IPS-18c (cell line): Measurements from ENCODE around the gene FBXW10.
"Not testable (repeated sequence)": the region's sequence is repeated elsewhere in the genome, so short reads cannot be mapped to it uniquely, and the experiment has no call there.

Source experiments
- H3K4me3 ChIP-seq: 2 replicates; pipeline ENCODE4 v1.7.0; 2013; ENCODE audit warnings: low read depth, mild to moderate bottlenecking, low read length, moderate library complexity; ENCODE audit not compliant: insufficient read depth
- H3K9me3 ChIP-seq: one replicate; pipeline ENCODE4 v1.6.1; 2013; ENCODE audit warnings: mild to moderate bottlenecking, low read length, moderate library complexity; ENCODE audit not compliant: control insufficient read depth, insufficient read depth

Gene FBXW10

DNA sequence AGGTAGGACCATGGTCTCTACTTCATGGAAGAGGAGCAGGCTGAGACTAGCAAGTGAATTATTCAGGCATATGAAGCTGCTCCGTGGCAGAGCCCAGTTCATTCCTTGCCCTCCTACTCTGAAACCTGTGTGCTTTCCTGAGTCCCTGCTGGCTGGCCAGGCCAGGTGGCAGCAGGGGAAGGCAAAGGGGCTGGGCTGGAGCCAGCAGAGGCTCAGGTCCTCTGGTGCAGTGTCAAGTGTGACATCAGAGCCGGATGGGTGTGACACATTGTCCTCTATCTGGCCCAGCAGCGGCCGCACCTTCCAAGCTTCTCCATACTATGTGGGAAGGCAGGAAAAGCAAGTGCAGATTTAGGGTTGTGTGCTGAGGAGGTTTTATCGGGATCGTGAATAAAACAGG is 2.6 kb upstream of the FBXW10 start:
- not testable (repeated sequence) for H3K4me3 ChIP-seq, H3K9me3 ChIP-seq

DNA sequence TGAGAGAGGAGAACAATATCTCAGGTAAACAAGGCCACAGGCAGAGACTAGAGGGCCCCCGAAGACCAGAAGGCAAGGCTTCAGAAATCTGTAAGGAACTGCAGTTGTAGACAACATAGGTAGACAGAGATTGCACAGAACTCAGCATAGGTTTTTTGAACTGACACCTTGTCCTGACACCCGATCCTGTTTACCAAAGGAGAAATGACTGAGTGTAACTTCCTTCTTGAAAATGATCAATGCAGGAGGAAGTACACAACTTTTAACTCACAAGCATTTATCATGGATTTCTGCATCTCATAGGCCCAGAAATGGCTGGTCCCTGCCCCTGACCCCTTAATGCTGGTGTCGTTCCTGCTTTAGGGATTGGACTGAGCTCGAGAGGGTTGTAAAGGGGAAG is 872 bp downstream of the FBXW10 start:
- not testable (repeated sequence) for H3K4me3 ChIP-seq, H3K9me3 ChIP-seq

DNA sequence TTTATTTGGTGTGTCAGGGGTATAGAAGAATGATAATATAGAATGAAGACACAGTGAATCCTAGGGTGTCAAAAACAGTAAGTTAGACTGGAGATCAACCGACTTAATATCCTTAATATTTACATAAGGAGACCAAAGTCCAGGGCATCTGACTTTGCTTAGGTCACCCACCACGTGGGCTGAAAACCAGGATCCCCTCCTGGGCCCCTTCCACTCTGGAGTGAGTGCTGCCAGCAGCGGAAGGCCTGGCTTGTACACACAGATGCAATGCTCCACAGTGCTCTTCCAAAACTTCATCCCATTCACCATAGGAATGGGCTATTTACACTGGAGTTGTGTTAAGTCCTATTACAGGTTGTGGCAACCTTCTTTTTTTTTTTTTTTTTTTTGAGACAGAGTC is 2.7 kb downstream of the FBXW10 start:
- H3K9me3 ChIP-seq, H3K4me3 ChIP-seq: not testable (repeated sequence)

DNA sequence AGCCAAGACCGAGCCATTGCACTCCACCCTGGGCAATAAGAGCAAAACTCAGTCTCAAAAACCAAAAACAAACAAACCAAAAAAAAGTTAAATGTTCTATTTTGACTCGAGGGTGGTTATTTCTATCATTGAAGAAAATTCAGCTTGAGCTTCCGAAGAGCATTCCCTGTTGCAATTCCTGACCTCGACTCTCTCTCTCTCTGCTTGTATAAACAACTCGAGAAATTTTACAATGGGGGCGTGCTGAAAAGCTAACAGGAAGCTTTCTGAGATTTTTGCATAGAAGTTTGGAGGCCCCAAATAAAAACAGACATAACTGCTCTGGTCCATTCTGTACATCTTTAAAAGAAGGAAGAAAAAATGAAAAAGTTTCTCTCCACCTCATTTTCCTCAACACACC is 3.6 kb downstream of the FBXW10 start:
- H3K9me3 ChIP-seq, H3K4me3 ChIP-seq: not testable (repeated sequence)

DNA sequence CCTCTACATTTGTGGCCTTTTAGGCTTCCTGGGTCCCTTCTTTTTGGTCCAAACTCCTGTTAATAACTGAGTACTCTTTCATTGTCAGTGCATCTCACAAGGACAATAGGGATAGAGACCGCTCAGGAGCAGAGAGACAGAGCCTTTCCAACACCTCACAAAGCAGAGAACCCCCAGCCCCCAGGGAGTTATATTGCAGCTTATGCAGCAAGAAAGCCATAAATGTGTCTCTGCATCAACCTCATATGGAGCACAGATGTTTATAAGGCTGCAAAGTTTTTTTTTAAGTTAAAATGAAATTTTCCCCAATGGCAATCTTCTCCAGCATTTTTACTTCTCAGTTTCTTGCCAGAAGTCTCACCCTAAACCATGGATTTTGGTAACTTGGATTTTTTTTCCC is 6.4 kb downstream of the FBXW10 start:
- not testable (repeated sequence) for H3K4me3 ChIP-seq

DNA sequence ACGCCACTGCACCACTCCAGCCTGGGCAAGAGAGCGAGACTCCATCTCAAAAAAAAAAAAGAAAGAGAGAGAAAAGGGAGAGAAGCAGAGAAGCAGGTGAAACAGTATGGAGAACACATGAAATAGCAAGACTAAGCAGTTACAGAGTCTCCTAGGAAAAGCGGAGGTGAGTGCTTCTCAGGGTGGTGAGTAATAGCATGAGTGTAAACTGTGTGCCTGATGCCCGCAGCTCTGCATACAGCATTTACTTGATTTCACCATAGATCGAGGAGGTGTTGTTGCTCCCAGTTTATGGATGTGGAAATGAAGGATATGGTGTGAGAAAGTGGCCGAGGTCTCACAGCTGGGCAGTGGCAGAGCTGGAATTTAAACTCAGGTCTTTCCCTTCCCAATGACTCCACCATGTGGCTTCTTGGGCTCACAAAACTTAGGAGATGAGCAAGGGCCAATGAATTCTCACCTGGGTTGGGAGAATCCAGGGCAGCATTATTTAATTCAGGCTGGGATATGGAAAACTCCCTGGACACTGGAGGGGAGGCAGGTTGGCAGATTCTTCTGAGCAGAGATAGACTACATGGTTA is 10.1 kb downstream of the FBXW10 start:
- not testable (repeated sequence) for H3K9me3 ChIP-seq, H3K4me3 ChIP-seq

More for the DNA sequence above, 6.4 kb downstream of the FBXW10 start:
- H3K9me3 ChIP-seq = not testable (repeated sequence)

DNA sequence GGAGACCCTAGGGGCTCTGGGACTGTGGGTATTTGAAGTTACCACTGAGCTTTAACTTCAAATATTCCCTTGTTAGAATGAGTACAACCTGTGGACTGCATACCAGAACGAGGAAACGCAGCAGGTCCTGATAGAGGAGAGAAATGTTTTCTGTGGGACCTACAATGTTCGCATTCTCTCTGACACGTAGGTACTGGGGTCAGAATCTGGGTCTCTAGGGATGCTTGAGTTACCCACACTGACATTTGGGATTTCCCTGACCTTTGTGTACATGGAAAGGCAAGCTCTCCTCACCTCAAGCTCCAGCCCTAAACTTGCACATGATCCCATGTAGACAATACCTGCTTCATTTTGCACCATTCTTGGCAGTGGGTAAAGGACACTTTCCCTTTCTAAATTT is 12.1 kb downstream of the FBXW10 start:
- not testable (repeated sequence) for H3K9me3 ChIP-seq, H3K4me3 ChIP-seq

DNA sequence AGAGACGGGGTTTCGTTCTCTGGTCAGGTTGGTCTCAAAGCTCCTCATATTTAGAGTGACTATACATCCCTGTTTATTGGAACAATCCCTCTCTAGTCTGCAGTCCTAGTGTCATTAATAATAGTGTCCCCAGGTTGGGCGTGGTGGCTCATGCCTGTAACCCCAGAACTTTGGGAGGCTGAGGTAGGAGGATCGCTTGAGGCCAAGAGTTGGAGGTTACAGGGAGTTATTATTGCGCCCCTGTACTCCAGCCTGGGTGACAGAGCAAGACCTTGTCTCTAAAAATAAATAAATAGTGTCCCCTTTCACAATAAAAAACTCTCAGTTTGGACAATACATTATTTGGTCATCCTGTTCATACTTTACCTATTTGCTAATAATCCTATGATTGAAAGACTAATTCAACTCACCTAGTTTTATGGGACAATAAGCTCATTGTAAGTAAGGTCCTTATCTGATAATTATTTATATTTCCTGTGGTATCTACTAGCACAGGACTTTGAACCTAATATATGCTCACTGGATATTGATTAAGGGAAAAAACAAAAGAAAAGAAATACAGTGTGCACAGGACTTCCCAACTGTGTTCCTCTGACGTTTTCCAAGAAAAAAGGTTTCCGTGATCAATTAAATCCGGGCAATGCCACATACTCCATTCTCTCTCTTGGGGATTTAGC is 13.7 kb downstream of the FBXW10 start:
- not testable (repeated sequence) for H3K9me3 ChIP-seq, H3K4me3 ChIP-seq

DNA sequence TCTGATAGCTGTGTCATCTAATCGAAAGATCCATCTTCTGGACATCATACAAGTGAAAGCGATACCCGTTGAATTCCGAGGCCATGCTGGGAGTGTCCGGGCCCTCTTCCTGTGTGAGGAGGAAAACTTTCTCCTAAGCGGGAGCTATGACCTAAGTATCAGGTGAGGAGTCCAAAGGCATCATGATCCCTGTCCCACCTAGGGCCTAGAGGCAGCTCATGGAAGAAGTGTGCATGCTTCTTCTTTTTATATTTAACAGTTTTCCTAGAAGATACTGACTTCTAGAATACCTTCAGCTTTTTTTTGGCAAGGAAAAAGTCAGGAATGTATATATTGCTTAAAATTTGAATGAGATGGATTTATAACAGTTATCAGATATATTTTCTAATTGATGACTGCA is 14.5 kb downstream of the FBXW10 start:
- H3K9me3 ChIP-seq, H3K4me3 ChIP-seq: not testable (repeated sequence)

DNA sequence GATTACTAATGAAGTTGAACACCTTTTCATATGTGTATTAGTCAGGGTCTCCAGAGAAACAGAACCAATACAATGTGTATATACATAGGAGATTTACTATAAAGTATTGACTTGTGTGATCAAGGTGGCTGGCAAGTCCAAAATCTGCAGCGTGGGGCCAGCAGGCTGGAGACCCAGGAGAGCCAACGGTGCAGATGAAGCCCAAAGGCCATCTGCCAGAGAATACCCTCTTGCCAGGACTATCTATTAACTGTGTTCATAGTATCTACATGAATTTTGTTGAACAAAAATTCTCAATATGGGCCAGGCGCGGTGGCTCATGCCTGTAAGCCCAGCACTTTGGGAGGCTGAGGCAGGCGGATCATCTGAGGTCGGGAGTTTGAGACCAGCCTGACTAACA is 16.4 kb downstream of the FBXW10 start:
- not testable (repeated sequence) for H3K4me3 ChIP-seq, H3K9me3 ChIP-seq

DNA sequence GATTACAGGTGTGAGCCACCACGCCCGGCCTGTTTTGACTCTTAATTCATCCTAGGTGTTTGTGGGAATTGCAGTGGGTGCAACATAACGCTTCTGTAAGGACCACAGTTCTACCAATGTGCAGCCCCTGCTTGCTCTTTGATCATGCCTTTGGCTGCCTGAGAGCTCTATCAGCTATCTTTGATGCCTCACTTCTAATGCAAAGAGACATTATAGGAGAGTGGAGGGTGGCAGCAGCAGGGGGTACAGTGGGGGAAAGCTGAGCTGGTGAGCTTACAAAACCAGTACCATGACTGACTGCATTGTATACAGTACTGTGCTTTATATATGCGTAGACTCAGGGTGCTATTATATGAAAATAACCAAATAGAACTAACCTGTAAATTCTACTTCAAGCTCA is 26.7 kb downstream of the FBXW10 start:
- H3K9me3 ChIP-seq, H3K4me3 ChIP-seq: not testable (repeated sequence)

DNA sequence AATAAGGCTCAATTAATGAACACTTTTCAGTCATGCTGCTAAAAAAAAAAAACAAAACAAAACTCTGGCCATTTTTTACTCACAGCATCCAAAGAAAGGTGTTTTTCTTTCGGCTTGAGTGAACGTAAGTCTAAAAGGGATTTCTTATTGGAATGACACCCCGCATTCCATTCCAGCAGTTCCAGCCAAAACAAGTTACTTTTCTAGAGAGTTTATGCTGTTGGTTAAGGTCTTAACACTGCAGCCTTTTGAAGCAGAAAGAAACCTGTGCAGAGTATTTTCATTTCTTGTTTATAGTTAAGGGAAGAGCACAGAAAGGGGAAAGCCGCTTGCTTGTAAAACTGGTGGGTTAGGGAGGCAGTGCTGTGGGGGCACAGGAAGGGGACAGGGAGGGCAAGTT is 27.2 kb downstream of the FBXW10 start:
- not testable (repeated sequence) for H3K9me3 ChIP-seq, H3K4me3 ChIP-seq

DNA sequence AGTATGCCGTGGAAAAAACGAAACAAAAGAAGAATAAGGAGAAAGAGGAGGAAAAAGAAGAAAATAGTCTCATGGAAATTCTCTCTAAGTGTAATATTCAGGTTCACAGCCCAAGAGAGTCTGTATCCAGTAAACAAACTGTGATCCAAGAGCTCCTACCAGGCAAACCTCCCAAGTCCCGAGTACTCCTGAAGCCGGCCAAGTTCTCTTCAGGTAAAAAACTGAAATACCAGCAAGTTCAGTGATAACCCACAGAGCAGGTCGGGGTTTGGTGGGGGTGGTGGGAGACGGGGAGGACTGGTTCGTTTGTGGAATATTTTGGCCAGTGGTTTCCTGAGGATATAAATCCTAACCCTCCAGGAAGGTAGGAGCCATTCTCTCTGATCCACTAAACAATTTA is 28.6 kb downstream of the FBXW10 start:
- no peak overlapping the region for H3K4me3 ChIP-seq

DNA sequence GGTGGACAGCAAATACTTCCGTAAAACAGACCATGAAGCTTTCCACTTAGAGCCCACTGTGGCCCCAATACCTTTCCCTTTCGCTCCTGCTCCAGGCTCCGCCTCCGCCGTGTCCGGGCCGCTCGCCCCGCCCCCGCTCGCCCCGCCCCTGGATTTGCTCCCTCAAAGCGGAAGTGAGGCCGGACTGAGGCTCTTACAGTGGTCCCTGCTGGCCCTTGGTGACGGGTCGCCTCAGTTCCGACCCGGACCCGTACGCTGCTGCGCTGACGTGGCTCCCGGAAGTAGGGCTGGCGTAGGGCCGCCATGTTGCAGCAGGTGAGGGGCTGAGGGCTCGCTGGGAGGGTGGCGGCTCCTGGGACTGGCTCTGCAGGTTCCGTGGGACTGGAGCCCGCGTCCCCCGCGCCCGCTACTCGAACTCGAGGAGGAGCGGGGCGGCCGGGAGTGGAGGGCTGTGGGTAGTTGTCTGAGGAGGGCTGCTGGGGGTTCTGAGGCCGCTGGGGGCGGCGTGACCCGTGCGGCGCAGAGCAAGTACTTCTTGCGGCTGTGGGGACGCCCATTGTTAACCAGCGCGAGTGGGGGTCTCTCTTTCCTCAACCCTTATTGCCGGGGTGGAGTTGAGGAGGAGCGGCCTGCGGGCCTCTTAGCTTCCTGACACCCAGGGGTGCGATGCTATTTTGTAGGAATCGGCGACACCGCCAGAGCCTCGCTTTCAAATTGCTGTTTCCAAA is 37.3 kb downstream of the FBXW10 start, which contains the start of gene TVP23B:
TVP23B (plus strand) TSS at position 193 of the 728 bp plus-strand sequence; CDS start at position 304, 111 bp downstream.
- H3K9me3 ChIP-seq = not testable (repeated sequence)
- H3K4me3 ChIP-seq = peak within 1 kb of the TSS; percentile 50; the same call in 1 of the 2 replicates

More for the DNA sequence above, 28.6 kb downstream of the FBXW10 start:
- H3K9me3 ChIP-seq = no peaks in the 10 kb centered on the region

DNA sequence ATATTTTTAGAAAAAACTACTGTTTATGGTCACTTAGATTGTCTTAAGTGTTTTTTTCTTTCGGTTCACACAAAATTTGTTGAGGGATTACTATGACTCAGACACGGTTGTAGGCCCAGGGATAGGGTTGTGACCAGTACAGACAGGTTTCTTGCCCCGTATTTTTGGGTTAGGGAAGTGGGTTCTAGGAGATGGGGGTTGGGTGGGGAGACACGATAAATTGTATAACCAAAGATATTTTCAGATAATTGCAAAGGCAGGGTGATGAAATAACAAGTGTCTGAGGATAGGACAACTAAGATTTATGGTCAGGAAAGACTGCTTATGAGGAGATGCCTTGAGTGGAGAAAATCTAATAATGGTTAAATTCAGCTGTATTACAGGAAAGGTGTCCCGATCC is 38.0 kb downstream of the FBXW10 start:
- H3K9me3 ChIP-seq = not testable (repeated sequence)

DNA sequence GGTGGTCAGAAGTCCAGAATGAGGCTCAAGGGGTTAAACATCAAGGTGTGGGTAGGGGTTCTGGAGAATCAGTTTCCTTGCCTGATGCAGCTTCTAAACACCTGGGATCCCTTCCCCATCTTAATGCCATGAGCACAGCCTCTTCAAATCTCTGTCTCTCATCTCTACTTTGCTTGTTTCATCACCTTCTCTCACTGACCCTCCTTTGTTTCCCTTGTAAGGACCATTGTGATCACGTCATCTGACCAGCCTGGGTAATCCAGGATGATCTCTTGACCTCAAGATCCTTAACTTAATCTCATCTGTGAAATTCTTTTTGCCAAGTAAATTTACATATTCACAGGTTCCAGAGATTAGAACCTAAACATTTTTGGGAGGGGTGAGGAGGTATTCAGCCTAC is 42.1 kb downstream of the FBXW10 start:
- H3K9me3 ChIP-seq, H3K4me3 ChIP-seq: not testable (repeated sequence)

More for the DNA sequence above, 38.0 kb downstream of the FBXW10 start:
- not testable (repeated sequence) for H3K4me3 ChIP-seq

DNA sequence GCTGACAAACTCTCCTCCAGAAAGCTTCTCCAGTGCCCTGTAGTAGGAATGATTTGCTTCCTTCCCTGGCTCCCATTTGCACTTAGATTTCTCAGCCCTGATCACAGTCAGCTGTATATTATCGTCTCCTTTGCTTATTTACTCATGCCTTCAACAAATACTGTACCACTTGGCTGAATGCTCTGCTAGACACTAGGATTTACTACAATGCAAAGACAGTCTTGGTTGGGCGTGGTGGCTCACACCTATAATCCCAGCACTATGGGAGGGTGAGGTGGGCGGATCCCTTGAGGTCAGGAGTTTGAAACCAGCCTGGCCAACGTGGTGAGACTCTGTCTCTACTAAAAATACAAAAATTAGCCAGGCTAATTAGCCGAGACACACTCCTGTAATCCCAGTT is 43.0 kb downstream of the FBXW10 start:
- not testable (repeated sequence) for H3K4me3 ChIP-seq, H3K9me3 ChIP-seq

DNA sequence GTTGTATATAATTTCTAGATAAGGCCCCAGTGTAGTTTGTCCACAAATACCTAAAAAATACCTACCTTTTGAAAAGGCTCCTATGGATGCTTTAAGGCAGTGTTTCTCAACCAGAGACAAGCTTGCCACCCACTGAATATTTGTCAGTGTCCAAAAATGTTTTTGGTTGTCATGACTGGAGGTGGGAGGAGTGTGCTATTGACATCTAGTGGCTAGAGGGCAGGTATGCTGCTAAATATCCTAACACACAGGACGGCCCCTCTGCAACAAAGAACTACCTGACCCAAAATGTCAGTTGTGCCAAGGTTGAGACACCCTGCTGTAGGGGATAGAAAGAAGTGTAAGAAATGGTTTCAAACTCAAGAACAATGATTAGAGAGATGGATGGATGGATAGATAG is 47.5 kb downstream of the FBXW10 start:
- not testable (repeated sequence) for H3K9me3 ChIP-seq, H3K4me3 ChIP-seq
